ENCODE results near the gene NECAB3.

The NECAB3 gene

GRCh38 chr20:33664762-33665144, 9.5 kb downstream of the NECAB3 start:
- no peak for DNase-seq (ENCODE audit: low read depth in 2 of 2)

- no peak for DNase-seq (ENCODE audit: low read depth in 2 of 2)
These were observed 10.0 kb downstream of the NECAB3 start for GRCh38 chr20:33664085-33664761.

GRCh38 chr20:33663161-33664084, 10.8 kb downstream of the NECAB3 start:
- peak; percentile 54 to 68 for DNase-seq (ENCODE audit: low read depth in 2 of 2)

- no peak for DNase-seq (ENCODE audit: low read depth in 2 of 2)
These were observed 12.1 kb downstream of the NECAB3 start, which contains the start of gene C20orf144 for GRCh38 chr20:33662172-33662571. Gene C20orf144, plus strand, starts transcription at chr20:33662327. Its CDS starts 19 bp downstream, at chr20:33662346.

- no peak for DNase-seq (ENCODE audit: low read depth in 2 of 2)
These were observed 13.6 kb downstream of the NECAB3 start for GRCh38 chr20:33660685-33661058.

GRCh38 chr20:33660035-33660684, 14.1 kb downstream of the NECAB3 start:
- DNase-seq (ENCODE audit: low read depth in 2 of 2), result no peak

GRCh38 chr20:33659341-33660034, 14.7 kb downstream of the NECAB3 start:
- no peak for DNase-seq (ENCODE audit: low read depth in 2 of 2)

GRCh38 chr20:33658929-33659328, 15.3 kb downstream of the NECAB3 start:
- no peak for DNase-seq (ENCODE audit: low read depth in 2 of 2)

GRCh38 chr20:33658510-33658909, 15.7 kb downstream of the NECAB3 start:
- no peak for DNase-seq (ENCODE audit: low read depth in 2 of 2)

- no peak for DNase-seq (ENCODE audit: low read depth in 2 of 2)
These were observed 16.5 kb downstream of the NECAB3 start for GRCh38 chr20:33657704-33658095.

- DNase-seq (ENCODE audit: low read depth in 2 of 2), result no peak
These were observed 17.2 kb downstream of the NECAB3 start for GRCh38 chr20:33656783-33657703.

- no peak for DNase-seq (ENCODE audit: low read depth in 2 of 2)
These were observed 18.0 kb downstream of the NECAB3 start for GRCh38 chr20:33656010-33656782.

GRCh38 chr20:33655164-33655563, 19.1 kb downstream of the NECAB3 start:
- DNase-seq (ENCODE audit: low read depth in 2 of 2), result no peak

GRCh38 chr20:33654680-33655161, 19.5 kb downstream of the NECAB3 start:
- DNase-seq (ENCODE audit: low read depth in 2 of 2), result no peak

- no peak for DNase-seq (ENCODE audit: low read depth in 2 of 2)
These were observed 20.2 kb downstream of the NECAB3 start for GRCh38 chr20:33653900-33654596.

- no peak for DNase-seq (ENCODE audit: low read depth in 2 of 2)
These were observed 20.9 kb downstream of the NECAB3 start for GRCh38 chr20:33653218-33653899.

- DNase-seq (ENCODE audit: low read depth in 2 of 2), result no peak
These were observed 22.6 kb downstream of the NECAB3 start for GRCh38 chr20:33651562-33652048.
